OCI-LY1 (cell line): ENCODE data around the gene ANKS3.

Source experiments
- CTCF ChIP-seq: fragments of 200-600 bp; sonication (generic), shearing (Covaris generic); IDR thresholded peaks from 2 replicates; pipeline ENCODE4 v1.5.1; 2017; ENCODE audit warnings: mild to moderate bottlenecking, antibody characterized with exemption, low read length, moderate library complexity, mixed read lengths
- EZH2 ChIP-seq: fragments of 200-600 bp; sonication (generic), shearing (Covaris generic); IDR thresholded peaks from 2 replicates; pipeline ENCODE4 v1.8.0; 2017; ENCODE audit warnings: borderline replicate concordance, mixed run types, mild to moderate bottlenecking, antibody characterized with exemption, low read length, moderate library complexity, mixed read lengths

- TF ChIP-seq CTCF (no peak), EZH2 (no peak)
These were observed 30.2 kb downstream of the ANKS3 start for GRCh38 chr16:4703906-4704305.
